Cerebellar nuclear complex (tissue), 1 donor: ENCODE data around the gene CHD6.

Source experiments
- DNase-seq, 2 experiments: peaks; one replicate each; lab custom pipeline; 2025; lab: John Stamatoyannopoulos, UW

Gene CHD6

DNA sequence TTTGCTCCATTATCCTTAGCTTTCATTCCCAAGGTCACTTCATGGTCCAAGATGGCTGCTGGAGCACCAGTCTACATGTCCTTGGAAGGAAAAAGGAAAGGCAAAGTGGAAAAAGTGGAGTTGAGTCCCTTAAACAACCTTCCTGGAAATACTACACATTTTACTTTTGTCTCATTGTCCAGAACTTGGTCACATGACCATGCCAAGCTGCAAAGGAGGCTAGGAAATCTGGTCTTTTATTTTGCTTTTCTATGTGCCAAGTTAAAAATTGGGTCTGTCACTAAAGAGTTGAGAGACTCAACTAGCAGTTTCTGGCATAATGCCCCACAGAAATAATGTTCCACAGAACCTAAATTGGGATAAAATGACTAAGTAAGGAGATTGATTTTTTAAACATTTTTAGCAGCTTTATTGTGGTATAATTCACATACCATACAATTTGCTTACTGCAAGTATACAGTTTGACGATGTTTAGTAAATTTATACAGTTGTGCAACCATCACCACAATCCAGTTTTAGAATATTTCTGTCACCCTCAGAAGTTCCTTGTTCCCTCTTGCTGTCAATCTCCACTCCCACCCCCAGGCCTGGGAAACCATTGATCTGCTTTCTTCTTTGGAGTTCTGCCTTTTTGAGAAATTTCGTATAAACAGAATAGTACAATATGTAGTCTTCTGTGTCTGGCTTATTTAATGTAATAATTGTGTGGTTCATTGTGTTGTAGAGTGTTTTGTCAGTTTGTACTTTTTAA is 5.6 kb upstream of the CHD6 start:
- no peak for DNase-seq

GRCh38 chr20:41622584-41622983 is 4.4 kb upstream of the CHD6 start:
- DNase-seq, result no peak

- no peak for DNase-seq
Measured at GRCh38 chr20:41621971-41622370, 3.8 kb upstream of the CHD6 start.

- no peak for DNase-seq
Measured at GRCh38 chr20:41621421-41621820, 3.2 kb upstream of the CHD6 start.

GRCh38 chr20:41619360-41620100 is 1.4 kb upstream of the CHD6 start:
- no peak for DNase-seq

- DNase-seq, result no peak
Measured at GRCh38 chr20:41618807-41619311, 682 bp upstream of the CHD6 start.

DNA sequence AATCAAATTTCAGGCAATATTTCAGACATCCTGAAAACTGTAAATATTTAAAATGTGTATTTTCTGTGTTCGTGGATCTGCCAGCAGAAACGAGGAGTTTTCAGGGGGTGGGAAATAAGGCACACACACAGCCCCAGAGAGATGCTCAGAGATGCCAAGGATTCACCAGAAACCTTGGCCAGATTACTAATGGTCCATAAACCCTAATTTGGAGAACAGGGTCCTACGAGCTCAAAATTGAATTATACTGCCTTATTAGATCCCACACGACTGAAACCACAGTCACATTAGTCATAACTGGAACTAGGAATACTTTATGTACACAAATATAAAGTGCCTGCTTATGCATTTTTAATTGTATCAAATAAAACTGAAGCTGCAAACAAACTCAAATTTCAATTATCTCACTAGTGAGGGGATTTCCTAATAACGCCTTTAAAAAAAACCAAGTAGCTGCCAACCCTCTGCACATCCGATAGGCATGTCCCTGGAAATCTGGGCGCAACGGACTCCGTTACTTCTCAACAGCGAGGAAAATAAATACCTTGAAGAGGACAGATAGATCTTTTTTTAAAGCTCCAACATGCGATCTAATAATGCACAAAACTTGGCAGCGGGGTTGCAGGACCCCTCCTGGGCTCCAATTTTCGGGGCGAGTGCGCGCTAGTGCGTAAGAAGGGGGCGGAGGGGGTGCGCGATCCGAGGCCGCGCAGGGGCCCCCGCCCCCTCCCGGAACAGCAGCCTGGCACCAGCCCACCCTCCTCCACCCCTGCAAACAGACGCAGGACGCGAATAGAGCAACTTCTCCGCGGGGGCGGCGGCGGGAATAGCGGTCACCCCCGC is 897 bp downstream of the CHD6 start:
- DNase-seq, result no peak

DNA sequence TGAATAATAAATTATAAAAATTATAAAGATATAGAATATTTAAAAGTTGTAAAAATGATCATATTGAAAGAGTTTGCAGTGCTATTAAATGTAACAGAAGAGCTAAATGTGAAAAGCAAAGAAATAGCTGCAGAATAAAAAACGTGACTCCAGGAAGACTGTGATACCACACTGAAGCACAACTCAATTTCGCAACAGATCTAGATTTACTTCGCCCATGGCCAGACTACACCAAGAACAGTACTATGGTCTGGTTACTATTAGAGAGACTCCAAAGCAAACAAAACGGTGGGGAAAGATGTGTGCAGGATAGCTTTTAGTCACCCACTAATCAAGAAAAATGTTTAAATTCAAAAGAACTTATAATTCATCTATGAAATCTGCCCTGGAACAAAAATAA is 1.9 kb downstream of the CHD6 start:
- no peak for DNase-seq

- no peak for DNase-seq
Measured at GRCh38 chr20:41615676-41616075, 2.5 kb downstream of the CHD6 start.

- DNase-seq, result no peak
Measured at GRCh38 chr20:41615110-41615509, 3.1 kb downstream of the CHD6 start.

DNA sequence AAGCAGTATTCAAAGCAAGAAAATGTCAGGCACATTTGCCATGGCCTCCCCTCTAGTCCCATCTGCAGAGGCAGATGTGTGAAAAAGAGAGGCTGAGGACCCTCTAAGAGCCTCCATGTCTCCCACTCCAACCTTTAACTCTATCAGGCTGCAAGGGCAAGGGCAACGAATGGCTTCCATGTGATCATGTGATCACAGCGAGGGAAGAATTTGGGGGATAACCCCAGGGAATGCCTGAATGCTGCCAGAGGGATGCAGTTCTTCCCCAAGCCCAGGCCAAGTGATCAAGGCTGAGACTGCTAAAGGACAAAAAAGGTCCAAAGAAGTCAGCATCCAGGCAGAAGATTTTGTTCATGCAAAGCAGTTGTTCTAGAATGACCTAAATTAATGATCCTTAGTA is 4.9 kb downstream of the CHD6 start:
- no peak for DNase-seq

- DNase-seq, result no peak
Measured at GRCh38 chr20:41609474-41609873, 8.7 kb downstream of the CHD6 start.

- no peak for DNase-seq
Measured at GRCh38 chr20:41608606-41609005, 9.6 kb downstream of the CHD6 start.

DNA sequence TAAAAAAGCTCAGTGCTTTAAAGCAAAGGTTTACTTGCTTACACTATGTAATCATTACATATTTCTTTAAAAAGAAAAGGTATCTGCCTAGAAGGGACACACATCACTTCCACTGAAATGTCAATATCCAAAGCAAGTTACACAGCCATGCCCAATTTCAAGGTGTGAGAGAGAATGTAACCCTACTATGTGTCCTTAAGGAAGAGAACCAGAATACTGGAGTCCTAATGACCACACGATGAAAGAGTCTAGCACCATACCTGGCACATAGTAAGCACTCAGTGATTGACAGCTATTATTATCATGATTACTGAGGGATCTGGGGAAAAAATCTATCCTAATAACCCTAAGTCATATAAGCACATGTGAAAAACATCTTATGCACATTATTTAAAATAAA is 10.4 kb downstream of the CHD6 start:
- no peak for DNase-seq

DNA sequence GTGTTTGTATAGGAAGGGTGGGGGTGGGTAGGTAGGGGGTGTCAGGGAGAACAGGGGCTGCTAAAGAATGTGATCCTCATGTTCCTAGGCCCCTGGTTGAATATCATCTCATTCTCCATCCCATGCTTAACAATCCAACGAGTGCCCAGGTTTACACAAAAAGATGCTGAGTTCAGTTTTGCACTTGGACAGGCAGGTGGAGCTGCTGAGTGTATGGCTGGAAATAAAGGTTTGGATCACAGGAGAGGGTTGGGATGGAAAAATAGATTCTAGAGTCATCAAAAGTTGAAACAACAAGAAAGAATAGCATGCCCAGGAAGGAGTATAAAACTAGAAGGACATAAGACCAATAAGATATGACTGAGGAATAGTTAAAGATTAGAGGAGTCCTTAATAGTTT is 14.2 kb downstream of the CHD6 start:
- DNase-seq, result no peak

DNA sequence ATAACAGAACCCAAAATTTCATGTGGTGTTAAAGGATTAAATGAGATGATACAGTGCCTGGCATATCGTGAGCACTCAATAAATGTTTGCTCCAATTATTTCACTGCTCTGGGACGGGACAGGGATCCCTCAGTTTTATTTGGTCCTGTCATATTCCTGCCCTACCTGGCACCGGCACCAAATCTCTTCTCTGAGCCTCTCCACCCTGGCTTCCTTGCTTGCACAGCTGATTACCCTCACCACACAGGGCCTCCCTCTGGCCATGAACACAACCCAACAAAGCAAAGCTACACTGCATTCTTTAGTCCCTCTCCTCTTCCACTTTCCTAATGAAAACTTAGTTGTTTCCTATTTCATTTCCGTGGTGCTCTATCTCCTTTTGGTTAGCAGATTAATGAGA is 16.4 kb downstream of the CHD6 start:
- DNase-seq, result no peak

DNA sequence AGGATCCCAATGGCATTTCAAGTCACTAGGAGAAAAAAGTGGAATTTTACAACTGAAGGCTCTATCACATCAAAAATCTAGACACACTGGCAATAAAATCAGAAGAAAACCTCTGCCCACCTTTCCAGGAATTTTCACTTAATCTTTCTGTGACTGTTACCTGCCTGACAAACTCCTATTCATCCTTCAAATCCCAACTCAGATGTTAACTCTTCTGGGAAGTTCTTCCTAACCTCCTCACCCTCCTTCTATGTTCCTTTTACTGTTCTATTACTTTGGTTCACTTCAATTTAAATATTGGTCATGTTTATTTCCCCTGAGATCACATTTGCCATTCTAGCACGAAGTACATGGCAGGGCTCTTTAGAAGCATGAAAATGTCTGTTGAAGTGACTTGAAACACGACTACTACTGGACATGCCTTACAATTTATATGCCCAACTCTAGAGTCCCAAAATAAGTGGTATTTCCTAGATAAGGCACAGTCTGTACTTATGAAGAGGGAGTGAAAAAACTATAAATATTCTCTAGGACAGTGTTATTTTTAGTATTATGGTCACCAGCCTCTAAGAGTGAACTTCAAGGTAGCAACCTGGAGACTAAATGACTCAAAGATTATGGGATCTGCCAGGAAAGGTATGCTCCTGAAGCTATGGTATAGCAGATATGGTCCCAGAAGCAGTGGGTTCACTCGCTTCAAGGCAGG is 17.1 kb downstream of the CHD6 start:
- no peak for DNase-seq

- no peak for DNase-seq
Measured at GRCh38 chr20:41599699-41600104, 18.5 kb downstream of the CHD6 start.

DNA sequence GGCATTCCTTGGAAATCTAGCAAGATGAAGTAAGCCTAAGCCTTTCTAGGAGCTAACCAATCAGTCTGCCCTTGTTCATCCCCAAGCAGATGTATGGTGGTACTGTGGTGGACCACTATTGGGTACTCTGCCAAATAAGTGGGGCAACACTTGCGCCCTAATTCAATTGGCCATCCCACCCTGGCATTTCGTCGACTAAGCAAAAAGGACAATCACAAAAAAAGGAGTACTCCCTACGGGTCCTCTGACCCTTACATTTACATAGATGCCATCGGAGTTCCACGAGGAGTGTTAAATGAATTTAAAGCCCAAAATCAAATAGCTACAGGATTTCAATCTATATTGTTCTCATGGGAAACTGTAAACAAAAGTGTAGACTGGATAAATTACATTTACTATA is 19.5 kb downstream of the CHD6 start:
- DNase-seq, result no peak

DNA sequence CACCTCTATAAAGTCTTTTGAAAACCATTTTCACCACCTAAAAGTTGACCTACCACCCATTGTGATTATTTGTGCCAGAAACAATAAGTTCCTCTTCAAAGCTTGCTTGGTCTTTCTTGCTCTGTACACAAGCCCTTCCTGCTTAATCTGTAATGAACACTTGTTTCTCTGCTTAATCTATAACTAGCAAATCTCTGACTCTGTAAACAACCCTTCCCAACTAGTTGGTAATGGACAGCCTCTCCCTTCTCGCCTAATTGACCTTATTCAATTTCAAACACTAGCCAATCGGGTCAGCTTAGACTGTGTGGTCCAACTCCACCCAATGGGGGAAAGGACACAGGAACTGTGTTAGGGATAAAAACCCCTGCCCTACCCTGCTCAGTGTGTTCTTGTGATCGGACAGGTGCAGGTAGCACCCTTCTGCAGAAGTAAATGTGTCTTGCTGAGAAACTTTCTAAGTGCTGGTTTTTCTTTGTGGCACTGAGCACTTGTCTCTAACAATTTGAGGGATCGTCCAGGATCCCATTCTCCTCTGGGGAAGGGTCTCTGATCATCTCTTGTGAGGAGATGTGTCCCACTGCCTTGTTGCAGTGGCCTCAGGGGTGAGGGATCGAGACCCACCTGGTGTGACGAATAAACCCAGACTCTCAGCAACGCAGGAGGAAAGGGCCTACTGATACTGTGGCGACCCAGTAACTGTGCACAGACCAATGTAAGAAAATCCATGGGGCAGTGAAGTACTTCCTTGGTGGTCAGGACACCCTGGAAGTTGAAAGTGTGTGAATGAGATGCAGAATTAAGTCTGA is 23.5 kb downstream of the CHD6 start:
- no peak for DNase-seq
